ENCODE measurements around the gene NKD1. TPM values are rescaled to one million over a fixed set of nuclear protein-coding genes. Genes with fewer than 3 reads are reported as not detected.

The NKD1 gene
- total RNA-seq, 2 donors from 2014 or later: 7.0 to 13.8 TPM

DNA sequence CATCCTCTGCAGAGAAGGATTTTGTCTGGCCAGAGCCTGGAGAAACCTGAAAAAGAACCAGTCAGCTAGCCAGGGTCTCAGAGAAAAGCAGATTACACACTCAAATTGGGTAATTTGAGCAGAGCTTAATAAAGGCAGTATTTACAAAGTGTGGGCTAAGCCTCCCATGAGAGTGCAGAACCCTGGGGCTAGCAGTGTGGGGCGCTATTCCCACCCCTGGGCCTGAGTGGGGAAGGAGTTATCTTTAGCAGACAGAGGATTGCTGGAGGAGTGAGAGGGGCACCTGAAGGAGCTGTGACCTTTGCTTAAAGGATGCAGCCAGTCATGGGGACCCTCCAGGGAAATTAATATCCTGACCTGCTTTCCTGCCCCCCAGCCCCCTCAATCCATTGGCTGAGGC is 86.8 kb downstream of the NKD1 start:
- no peak overlapping the region for H3K4me3 ChIP-seq
- H3K27ac ChIP-seq: no peak overlapping the region
- no peaks in the 10 kb centered on the region for H3K9me3 ChIP-seq
- 88% methylated on average over 1 of the region's 1 CpG for whole genome bisulfite sequencing
- no peaks in the 10 kb centered on the region for H3K4me1 ChIP-seq (replicated peaks)
- intact Hi-C loops (cut with DNase I): no loop called here
- H3K27me3 ChIP-seq (replicated peaks; ENCODE audit: insufficient read depth): no peaks in the 10 kb centered on the region
- no peak for DNase-seq (ENCODE audit: low spot score)
- TF ChIP-seq, protein P1, sequence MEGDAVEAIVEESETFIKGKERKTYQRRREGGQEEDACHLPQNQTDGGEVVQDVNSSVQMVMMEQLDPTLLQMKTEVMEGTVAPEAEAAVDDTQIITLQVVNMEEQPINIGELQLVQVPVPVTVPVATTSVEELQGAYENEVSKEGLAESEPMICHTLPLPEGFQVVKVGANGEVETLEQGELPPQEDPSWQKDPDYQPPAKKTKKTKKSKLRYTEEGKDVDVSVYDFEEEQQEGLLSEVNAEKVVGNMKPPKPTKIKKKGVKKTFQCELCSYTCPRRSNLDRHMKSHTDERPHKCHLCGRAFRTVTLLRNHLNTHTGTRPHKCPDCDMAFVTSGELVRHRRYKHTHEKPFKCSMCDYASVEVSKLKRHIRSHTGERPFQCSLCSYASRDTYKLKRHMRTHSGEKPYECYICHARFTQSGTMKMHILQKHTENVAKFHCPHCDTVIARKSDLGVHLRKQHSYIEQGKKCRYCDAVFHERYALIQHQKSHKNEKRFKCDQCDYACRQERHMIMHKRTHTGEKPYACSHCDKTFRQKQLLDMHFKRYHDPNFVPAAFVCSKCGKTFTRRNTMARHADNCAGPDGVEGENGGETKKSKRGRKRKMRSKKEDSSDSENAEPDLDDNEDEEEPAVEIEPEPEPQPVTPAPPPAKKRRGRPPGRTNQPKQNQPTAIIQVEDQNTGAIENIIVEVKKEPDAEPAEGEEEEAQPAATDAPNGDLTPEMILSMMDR (IDR thresholded peaks at IDR 0.05): no peak
- TF ChIP-seq POLR2AphosphoS5 (IDR thresholded peaks at IDR 0.05) (no peak), POLR2A (IDR thresholded peaks at IDR 0.05) (no peak)
- H3K36me3 ChIP-seq: no peaks in the 10 kb centered on the region

DNA sequence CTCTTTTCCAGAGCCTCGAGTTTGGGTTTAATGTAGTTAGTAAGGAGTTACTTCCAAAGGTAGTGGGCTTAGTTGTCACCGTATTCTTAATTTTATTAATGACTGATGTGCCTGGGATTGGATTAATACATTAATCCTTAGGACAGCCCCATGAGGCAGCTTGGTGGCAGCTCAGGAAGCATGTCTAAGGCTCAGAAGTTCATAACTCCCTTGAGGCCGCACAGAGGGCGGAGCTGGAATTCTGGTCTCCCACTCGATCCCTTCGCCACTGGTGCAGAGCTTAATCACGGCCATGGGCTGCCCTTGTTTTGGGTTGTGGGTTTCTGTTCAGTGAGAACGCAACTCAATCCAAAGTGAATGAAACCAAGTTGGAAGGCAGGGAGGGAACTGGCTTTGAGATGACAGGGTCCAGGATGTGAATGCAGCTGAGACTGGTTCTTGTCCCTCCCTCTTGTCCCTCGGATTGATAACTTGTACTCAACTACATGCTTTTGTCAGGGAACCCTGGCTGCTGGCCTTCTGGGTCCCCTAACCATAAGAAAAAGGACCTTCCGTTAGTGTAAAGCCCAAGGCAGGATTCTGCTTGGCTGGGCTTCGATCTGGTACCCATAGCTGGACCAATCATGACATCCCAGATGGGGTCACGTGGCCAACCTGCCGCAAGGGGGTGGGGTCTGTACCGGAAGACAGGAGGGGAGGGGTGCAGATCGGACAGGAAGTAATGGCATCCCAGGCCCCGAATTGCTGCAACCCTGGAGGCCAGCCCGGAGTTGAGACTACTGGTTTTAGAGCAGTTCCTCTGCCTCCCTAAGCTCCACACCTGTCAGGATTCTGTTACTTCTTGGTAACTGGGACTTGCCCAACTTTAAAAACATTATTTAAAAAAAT is 87.6 kb downstream of the NKD1 start:
- TF ChIP-seq, protein P1 (IDR thresholded peaks at IDR 0.05): no peak
- no peak overlapping the region for H3K4me3 ChIP-seq
- H3K27ac ChIP-seq: no peak overlapping the region
- intact Hi-C loops (cut with DNase I): no loop called here
- H3K9me3 ChIP-seq: no peaks in the 10 kb centered on the region
- no peak for DNase-seq (ENCODE audit: low spot score)
- H3K36me3 ChIP-seq: no peaks in the 10 kb centered on the region
- H3K4me1 ChIP-seq (replicated peaks): no peaks in the 10 kb centered on the region
- WGBS: 80% methylated on average over 17 of the region's 17 CpGs
- H3K27me3 ChIP-seq (replicated peaks; ENCODE audit: insufficient read depth): no peaks in the 10 kb centered on the region

DNA sequence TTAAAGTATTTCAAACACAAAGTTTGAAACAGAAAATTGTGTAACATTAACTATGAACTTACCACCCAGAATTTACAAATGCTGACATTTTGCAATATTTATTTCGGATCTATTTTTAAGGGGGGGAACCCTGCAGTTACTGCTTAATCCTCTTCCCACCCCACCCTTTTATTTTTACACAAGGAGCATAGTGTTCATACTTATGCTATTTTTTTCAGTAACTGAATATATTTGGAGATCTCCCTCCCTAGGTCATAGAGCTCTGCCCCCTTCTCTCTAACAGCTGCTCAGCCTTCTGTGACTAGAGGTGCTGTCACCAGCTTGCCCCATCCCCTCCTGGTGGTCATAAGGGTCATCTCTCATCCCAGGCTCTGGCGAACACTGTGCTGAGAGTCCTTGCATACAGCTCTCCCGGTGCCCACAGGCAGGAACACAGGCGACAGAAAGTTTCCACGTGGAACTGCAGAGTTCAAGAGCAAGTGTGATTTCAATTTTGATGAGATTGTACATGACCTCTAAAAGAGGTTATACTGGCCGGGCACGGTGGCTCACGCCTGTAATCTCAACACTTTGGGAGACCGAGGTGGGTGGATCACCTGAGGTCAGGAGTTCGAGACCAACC is 88.7 kb downstream of the NKD1 start:
- DNase-seq (ENCODE audit: low spot score): no peak
- H3K4me1 ChIP-seq (replicated peaks): no peaks in the 10 kb centered on the region
- H3K27me3 ChIP-seq (replicated peaks; ENCODE audit: insufficient read depth): no peaks in the 10 kb centered on the region
- intact Hi-C loops (cut with DNase I): no loop called here
- TF ChIP-seq, protein P1 (IDR thresholded peaks at IDR 0.05): no peak
- TF ChIP-seq POLR2AphosphoS5 (IDR thresholded peaks at IDR 0.05): no peak
- no peak for TF ChIP-seq POLR2A (IDR thresholded peaks at IDR 0.05)
- WGBS: 93% methylated on average over 10 of the region's 10 CpGs
- no peak overlapping the region for H3K27ac ChIP-seq
- no peak overlapping the region for H3K4me3 ChIP-seq
- no peaks in the 10 kb centered on the region for H3K36me3 ChIP-seq
- no peaks in the 10 kb centered on the region for H3K9me3 ChIP-seq

DNA sequence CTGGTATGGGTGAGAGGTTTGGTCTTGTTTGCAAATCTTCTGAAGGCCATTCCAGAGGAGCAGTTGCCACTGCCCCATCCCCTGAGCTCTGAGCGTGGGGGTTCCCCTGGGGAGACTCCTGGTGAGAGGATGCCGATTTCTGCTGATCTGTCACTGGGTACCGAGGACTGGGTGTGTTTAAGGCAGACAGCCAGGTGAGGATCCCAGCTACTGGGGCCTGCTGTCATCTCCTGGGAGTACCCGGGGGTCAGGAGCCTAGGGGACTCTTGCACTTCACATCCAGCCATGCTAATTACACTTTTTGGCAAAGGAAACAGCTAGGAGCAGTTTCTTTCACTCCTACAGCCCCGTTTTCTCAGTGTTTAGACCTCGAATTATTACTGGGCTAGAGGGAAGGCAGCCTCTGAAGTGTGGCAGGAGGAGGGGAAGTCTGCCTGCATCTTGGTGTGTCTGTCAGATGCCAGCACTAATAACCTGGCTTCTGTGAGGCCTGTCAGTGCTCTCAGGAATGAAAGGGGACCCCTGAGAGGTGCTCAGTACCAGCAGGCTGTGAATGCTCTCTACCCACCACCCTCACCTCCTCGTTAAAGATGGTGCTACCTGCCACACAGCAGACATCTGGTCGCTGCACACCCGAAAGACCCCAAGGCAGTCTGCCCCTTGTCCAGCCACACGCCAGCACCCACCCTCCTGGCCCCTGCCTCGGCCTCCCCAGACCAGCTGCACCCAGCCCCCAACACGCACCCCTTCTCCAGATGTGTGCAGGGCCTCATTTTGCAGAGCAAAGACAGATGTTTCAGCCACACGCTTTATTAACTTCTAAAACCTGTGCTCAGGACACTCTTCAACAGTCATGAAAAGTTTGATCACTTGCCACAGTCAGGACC is 89.8 kb downstream of the NKD1 start:
- TF ChIP-seq POLR2AphosphoS5 (IDR thresholded peaks at IDR 0.05) (no peak), POLR2A (IDR thresholded peaks at IDR 0.05) (no peak)
- TF ChIP-seq, protein P1 (IDR thresholded peaks at IDR 0.05): no peak
- H3K27me3 ChIP-seq (replicated peaks; ENCODE audit: insufficient read depth): no peaks in the 10 kb centered on the region
- DNase-seq (ENCODE audit: low spot score): no peak
- intact Hi-C loops (cut with DNase I): no loop called here
- WGBS: 88% methylated on average over 13 of the region's 13 CpGs
- no peaks in the 10 kb centered on the region for H3K4me1 ChIP-seq (replicated peaks)
- no peak overlapping the region for H3K27ac ChIP-seq
- H3K4me3 ChIP-seq: no peak overlapping the region
- no peaks in the 10 kb centered on the region for H3K9me3 ChIP-seq
- H3K36me3 ChIP-seq: no peaks in the 10 kb centered on the region
